ENCODE measurements around the gene PSMF1.

PSMF1 gene

DNA sequence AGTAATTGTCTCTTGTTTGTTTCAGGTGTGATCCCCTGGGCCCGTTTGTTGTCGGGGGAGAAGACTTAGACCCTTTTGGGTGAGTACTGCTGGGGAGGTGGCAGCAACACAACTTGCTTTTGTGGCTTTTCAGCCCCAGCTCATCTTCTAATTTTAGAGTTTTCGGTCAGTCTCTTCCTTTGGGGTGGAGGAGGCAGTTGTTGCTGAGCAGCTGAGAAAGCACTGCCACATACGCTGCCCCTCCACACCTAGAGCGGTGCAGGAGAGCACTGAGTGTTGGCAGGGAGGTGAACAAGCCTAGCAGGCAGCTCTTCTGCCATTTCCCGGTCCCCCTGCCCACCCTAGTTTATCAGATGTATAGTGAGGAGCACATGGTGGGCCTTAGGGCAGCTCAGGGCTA lies 44.7 kb downstream of the PSMF1 start:
- no peak overlapping the region for H3K4me3 ChIP-seq (ENCODE audit: low read length)
- DNase-seq (ENCODE audit: low read depth) = no peak

DNA sequence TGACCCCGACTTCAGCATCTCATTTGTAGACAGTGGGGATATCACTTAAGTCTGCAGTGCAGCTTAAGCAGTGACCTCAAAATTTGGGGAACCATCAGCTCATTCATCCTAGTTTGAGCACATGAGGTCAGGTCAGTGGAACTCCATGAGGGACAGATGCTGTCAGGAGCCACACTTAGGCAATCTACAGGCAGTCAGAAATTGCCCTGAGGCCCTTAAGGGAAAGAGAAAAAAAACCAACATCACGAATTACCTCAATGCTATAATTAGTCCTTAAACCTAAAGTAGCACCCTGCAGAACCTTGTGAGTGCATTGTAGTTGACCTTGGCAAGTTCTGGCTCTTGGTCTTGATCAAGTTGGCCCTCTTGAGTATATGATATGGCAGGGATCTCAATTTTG lies 45.3 kb downstream of the PSMF1 start:
- no peak for TF ChIP-seq CTCF (conservative IDR thresholded peaks at IDR 0.05; ENCODE audit: low read length)
- DNase-seq (ENCODE audit: low read depth) = no peak
- no peak overlapping the region for H3K4me3 ChIP-seq (ENCODE audit: low read length)

More for the DNA sequence above, 44.7 kb downstream of the PSMF1 start:
- TF ChIP-seq CTCF (conservative IDR thresholded peaks at IDR 0.05; ENCODE audit: low read length) = no peak

GRCh38 chr20:1164871-1165270 lies 46.5 kb downstream of the PSMF1 start:
- DNase-seq (ENCODE audit: low read depth) = no peak
- no peak overlapping the region for H3K4me3 ChIP-seq (ENCODE audit: low read length)
- TF ChIP-seq CTCF (conservative IDR thresholded peaks at IDR 0.05; ENCODE audit: low read length) = no peak

- TF ChIP-seq CTCF (conservative IDR thresholded peaks at IDR 0.05; ENCODE audit: low read length) = no peak
- no peak for DNase-seq (ENCODE audit: low read depth)
- H3K4me3 ChIP-seq (ENCODE audit: low read length) = no peak overlapping the region
Observed at GRCh38 chr20:1165521-1165920, 47.1 kb downstream of the PSMF1 start.

DNA sequence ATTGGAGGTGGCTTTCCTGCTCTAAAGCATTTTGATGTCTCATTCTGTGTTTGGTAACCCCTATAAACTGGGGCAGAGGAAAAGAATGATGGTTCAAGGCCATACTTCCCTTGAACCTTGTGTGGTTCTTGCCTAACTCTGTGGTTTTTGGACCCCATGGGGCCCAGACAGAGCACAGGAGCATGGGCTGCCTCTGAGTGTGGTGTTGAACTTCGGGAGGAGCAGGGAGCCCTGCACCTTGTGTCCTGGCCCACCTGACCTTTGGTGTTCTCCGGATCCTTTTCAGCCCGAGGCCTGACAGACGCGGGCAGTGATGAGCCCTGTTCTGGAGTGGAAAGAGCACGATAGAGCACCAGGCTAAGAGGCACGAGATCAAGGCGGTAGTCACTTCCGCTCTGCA lies 47.5 kb downstream of the PSMF1 start:
- no peak overlapping the region for H3K4me3 ChIP-seq (ENCODE audit: low read length)
- no peak for TF ChIP-seq CTCF (conservative IDR thresholded peaks at IDR 0.05; ENCODE audit: low read length)
- DNase-seq (ENCODE audit: low read depth) = no peak

GRCh38 chr20:1166948-1167720 lies 48.7 kb downstream of the PSMF1 start:
- DNase-seq (ENCODE audit: low read depth) = peak; percentile 37
- no peak overlapping the region for H3K4me3 ChIP-seq (ENCODE audit: low read length)
- no peak for TF ChIP-seq CTCF (conservative IDR thresholded peaks at IDR 0.05; ENCODE audit: low read length)

- DNase-seq (ENCODE audit: low read depth) = no peak
- H3K4me3 ChIP-seq (ENCODE audit: low read length) = no peak overlapping the region
- TF ChIP-seq CTCF (conservative IDR thresholded peaks at IDR 0.05; ENCODE audit: low read length) = no peak
Observed at GRCh38 chr20:1169224-1169623, 50.8 kb downstream of the PSMF1 start.
